ENCODE data around the gene PCDH1.

Gene PCDH1

DNA sequence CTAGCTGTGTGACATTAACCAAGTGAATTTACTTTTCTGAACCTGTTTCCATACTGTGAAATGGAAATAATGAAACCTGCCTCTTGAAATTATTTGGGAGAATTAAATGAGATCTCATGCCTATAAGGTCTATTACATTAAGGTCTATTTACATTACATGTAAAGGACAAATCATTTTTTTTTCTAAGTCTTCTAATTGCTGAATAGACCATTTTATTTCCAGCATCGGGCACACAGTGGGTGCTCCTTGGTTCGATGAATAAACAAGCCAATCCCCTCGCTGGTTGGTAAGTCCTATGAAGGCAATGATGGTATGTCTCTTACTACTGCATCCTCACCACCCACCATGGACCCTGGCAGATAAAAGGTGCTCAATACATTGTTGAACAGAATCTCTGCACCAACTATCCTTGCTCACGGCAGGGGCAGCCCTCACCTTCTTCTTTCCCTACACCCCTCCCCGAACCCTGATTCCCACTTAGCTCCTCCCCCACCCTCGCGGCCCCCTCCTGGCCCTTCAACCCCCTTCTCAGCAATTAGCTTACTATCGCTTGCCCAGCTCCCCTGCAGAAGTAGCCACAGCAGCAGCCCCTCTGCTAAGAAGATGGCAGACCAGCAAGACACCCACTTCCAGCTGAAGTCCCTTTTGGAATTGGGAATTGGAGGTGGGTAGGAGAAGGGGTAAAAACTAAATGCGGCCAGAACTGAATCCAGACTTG lies 3.0 kb downstream of the PCDH1 start:
- in situ Hi-C loops (cut with MboI; ENCODE audit: low sequenced_read_pairs): no loop called here

- in situ Hi-C loops (cut with MboI; ENCODE audit: low sequenced_read_pairs): no loop called here
Measured at GRCh38 chr5:141874262-141874964, 3.8 kb downstream of the PCDH1 start.

DNA sequence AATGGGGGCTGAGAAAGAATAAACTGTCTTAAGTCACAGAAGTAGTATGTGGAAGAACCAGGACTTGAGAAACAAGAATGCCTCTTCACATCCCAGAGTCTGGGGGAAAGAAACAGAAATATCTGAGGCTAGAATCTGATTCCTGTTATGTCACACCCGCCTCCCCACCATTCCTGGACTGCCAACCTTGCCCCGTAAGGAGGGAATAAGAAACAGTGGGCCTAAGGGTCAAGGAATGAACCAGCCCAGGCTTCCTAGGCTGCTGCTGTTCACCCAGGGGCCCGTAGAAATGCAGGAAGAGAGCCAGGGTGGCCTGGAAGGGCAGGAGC lies 4.3 kb downstream of the PCDH1 start:
- in situ Hi-C loops (cut with MboI; ENCODE audit: low sequenced_read_pairs): no loop called here

DNA sequence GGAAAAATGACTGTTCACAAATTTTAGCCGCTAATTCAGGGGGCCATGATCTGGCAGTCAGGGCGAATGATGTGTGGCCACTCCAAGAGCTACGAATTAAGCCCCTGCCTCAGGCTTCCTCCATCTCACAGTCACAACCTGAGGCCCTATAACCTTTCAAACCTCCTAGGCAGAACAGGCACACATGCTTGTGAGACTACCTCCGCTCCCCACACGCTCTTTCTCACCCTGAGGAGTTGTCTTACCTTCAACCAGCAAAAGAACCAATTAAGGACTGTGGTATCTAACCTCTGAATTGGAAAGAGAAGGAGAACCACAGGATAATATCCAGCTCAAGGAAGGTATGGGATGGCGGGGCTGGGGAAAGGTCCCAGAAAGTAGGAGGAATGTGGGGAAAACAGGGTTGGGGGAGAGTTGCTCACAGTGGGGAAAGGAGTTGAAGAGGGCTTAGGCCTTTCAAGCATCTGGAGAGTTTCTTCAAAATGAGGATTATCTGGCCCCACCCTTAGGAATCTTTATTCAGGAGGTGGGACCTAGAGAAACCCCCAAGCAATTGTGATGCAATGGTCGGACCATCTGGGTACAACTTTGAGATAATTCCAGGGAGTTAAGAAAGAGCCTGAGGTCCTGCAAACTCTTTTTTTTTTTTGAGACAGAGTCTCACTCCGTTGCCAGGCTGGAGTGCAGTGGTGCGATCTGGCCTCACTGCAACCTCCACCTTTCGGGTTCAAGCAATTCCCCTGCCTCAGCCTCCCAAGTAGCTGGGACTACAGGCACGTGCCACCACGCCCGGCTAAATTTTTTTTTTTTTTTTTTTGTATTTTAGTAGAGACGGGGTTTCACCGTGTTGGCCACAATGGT lies 5.5 kb downstream of the PCDH1 start:
- in situ Hi-C loops (cut with MboI; ENCODE audit: low sequenced_read_pairs): no loop called here

GRCh38 chr5:141871870-141872269 lies 6.3 kb downstream of the PCDH1 start:
- in situ Hi-C loops (cut with MboI; ENCODE audit: low sequenced_read_pairs): no loop called here

DNA sequence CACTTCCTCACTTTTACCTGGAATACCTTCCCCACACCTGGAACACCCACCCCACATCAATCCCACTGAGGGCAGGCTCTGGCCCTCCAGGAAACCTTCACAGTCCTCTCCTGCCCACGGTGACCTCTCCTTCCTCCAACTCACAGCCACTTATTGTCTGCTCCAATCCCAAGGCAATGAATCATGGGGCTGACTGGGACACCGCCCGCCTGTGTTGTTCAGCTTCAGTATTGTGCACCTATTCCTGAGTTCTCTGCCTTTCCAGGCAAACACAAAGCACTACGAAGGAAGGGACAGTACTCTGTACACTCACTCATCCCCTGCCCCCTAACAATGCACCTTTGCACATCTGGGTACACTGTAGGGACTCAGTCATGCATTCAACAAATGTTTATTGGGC lies 7.3 kb downstream of the PCDH1 start:
- in situ Hi-C loops (cut with MboI; ENCODE audit: low sequenced_read_pairs): no loop called here

DNA sequence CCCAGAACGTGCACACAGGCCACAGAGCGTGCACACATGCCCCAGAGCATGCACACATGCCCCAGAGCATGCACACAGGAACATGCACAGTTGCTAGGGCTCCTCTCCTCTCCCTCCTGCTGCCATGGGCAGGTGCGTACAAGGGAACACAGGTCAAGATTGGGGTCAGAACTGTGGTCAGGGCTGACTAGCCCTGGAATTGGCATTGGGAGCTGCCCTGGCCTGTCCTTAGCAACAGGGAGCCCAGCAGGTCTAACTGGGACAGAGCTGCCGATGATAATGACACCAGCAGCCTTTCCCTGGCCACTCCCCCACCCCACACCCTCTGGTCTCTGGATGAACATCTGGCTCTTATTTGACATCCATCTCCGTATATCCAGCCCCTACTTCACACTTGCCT lies 8.0 kb downstream of the PCDH1 start:
- in situ Hi-C loops (cut with MboI; ENCODE audit: low sequenced_read_pairs): no loop called here

- in situ Hi-C loops (cut with MboI; ENCODE audit: low sequenced_read_pairs): no loop called here
Measured at GRCh38 chr5:141869514-141869913, 8.7 kb downstream of the PCDH1 start.

DNA sequence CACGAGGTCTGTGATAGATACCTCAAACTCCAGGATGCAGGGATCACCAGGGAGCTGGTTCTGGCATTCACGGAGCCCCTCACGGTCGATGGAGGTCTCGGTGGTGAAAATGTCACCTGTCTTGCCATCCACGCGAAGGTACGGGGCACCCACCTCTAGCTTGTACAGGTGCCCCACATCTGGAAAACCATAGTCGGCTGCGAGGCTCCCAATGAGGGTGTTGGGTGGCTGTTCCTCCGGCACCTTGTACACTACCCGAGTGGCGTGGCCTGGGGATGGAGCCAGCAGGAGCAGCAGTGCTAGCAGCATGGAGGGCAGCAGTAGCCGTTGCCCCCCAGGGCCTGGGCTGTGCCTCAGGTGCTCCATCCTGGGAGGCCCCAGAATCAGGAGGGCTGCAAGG lies 9.2 kb downstream of the PCDH1 start:
- in situ Hi-C loops (cut with MboI; ENCODE audit: low sequenced_read_pairs): no loop called here

- in situ Hi-C loops (cut with MboI; ENCODE audit: low sequenced_read_pairs): no loop called here
Measured at GRCh38 chr5:141868541-141868940, 9.7 kb downstream of the PCDH1 start.

DNA sequence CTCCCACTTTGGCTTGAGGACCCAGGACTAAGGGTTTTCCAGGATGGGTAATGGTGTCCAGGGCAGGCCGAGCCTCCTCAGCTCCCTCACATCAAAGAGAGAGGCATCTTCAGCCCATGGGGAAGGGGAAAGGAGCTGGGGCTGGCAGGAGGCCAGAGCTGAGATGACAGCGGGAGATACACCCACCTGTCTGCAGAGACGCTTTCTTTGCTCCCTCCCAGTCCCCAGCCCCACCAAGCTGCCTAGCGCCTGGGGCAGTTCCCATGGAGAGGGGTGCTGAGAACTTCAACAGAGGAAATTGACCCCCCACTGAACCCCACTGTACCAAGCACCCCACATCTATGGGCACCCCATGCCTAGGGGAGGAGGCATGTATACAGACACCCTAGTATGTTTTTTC lies 10.6 kb downstream of the PCDH1 start:
- in situ Hi-C loops (cut with MboI; ENCODE audit: low sequenced_read_pairs): no loop called here

DNA sequence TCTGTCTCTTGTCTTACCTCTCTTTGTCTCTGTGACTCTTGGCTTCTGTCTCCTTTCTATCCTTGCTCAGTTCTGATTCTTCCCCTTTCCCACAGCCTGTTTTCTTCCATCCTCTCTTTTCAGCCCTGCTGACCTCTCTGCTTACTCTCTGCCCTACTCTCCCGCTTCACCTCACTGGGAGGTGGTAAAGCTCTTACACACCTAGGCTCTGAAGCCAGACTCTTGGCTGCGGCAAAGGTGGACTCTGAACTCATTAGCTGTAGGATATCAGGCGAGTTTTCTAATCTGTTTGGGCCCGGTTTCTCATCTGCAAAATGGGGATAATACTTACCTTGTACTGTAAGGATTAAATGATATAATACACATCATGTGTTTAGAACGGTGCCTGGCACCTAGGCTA lies 11.1 kb downstream of the PCDH1 start:
- in situ Hi-C loops (cut with MboI; ENCODE audit: low sequenced_read_pairs): no loop called here

- in situ Hi-C loops (cut with MboI; ENCODE audit: low sequenced_read_pairs): no loop called here
Measured at GRCh38 chr5:141866096-141866495, 12.1 kb downstream of the PCDH1 start.

DNA sequence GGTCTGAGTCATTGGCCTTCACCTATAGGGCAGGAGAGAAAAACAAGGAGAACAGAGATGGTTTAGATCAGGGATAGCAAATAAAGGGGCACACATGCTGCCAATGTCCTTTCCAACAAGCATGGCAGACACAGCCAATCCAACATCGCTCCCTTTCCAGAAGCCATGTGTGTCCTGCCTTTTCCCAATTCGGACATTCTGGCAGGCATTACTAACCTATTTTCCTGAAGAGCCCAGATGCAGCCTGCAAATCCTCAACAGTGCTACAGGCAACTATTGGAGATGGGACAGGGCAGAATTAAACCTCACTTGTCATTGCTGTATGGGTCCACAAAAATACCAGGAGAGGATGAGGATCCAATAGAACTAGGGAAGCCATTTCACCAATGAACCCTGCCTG lies 12.8 kb downstream of the PCDH1 start:
- in situ Hi-C loops (cut with MboI; ENCODE audit: low sequenced_read_pairs): no loop called here

DNA sequence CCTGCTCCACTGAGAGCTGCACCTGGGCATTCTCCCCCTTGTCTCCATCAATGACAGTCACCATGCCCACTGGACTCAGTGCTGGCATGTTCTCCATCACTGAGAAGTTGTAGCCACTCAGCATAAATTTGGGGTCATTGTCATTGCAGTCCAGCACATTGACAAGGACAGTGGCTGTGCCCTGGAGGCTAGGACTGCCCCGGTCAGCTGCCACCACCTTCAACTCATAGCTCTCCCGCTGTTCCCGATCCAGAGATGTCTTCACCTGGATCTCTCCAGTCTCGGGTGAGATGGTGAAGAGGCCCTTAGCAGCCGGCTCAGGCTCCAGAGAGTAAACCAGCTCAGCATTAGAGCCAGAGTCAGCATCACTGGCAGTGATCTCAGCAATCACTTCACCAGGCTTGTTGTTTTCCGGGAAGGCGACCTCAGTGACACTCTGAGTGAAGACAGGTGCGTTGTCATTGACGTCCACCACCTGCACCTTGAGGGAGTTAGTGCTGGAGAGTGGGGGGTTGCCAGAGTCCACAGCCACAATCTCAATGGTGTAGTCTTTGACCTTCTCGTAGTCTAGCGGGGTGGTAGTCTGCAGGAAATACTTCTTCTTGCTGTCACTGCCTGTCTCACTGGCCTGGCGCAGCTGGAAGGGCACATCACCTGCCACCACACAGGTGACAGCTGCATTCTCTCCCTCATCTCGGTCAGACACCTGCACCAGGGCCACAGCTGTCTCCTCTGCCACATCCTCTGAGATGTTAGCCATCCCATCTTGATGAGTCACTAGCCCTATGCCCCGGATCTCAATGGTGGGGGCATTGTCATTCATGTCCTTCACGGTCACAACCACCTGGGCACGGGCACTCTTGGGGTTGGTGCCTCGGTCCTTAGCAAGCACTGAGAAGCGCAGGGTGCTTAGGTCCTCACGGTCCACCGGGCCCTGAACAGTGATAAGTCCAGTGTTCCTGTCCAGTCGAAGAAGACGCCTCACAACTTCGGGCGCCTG lies 13.5 kb downstream of the PCDH1 start:
- in situ Hi-C loops (cut with MboI; ENCODE audit: low sequenced_read_pairs): no loop called here

DNA sequence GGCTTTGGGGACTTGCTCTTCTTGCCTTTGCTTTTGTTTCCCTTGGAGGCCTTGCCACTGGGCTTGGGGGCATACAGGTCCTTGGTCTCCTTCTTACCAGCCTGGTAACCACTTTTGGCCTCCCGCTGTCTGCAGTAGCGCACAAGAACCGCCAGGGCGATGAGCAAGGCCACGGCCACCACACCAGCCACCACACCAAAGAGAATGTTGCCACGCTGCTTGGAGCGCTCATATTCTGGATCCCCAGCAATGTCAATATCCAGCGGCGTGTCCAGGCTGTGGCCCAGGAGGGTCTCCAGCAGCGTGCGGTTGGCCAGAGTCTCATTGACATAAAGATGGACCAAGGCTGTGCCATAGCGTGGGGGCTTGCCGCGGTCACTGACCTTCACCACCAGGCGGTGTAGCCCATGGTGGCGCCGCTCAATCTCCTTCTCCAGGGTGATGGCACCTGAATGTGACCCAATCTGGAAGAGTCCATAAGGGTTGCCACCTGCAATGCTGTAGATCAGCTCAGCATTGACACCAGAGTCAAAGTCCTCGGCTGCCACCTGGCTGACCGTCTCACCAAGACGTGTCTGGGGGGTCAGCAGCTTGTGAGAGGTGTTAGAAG lies 14.5 kb downstream of the PCDH1 start:
- in situ Hi-C loops (cut with MboI; ENCODE audit: low sequenced_read_pairs): no loop called here

DNA sequence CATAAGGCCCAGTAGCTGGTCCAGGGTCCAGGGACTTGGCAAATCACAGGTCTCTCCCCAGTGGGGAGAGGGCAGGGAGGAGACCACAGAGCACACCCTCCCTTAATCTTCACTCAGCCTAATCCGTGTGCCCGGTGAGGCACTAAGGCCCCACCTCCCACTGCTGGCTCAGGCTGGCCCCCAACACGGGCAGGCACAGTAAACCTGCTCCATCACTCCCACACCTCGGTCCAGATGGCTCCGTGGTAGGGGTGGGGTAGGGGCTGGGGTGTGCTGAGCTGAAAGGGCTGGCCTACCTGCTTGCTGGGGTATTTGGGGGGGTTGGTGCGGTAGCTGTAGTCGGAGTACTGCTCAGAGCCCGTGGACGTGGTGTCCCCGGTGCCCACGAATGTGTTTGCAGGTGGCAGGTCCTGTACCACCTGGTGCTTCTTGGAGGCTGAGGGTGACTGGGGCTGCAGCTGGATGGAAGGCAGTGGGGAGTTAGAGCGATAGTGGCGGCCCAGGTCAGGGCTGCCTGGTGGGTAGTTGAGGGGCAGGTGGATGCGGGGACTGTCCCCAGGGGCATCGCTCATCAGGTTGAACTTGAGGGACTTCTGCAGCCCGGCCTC lies 15.2 kb downstream of the PCDH1 start:
- in situ Hi-C loops (cut with MboI; ENCODE audit: low sequenced_read_pairs): no loop called here

DNA sequence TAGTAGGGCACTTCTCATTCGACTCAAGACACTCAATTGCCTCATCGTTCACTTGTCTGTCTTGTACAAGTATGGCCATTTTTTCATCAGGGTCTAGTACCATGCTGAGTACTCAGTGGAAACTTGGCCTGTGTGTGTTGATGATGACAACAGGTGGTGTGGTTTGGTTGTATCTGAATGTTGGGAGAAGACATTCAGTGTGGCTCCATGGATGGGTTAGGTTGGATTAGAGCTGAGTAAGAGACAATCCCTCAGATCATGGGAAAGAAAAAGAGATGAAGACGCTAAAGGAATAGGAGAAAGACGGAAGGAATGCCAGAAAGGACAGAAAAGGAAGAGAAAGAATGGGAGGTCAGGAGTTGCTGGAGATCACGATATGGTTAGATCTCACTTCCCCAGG lies 17.0 kb downstream of the PCDH1 start:
- in situ Hi-C loops (cut with MboI; ENCODE audit: low sequenced_read_pairs): no loop called here

DNA sequence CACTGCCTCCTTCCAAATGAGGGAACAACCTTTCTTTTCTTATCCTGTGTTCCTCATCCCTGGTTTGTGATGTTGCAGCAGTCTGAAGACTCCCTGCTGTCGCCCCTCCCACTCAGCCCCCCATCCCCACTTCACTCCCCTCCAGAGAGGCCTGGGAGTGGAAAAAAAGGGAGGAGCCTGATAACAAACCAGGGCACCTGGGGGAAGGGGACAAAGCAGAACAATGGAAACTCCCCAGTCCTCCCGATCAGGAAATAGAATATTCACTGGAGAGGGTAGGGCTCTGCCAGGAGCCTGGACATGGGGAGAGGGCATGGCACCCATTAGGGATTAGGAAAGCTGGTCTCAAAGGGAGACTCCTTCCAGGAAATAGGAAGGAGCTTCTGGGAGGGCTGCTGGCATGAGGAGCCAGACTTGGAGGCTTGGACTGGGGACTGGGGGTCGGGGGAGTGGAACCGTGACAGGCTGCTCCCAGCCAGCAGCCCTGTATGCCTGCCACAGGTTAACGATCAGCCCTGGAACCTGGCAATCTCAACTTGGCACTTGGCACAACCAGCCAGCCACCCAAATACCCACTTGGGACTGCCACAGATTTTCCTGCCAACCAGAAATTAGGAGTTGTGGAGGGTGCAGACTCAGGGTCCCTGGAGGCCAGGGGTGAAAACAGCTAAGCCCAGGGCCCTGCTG lies 20.0 kb downstream of the PCDH1 start:
- in situ Hi-C loops (cut with MboI; ENCODE audit: low sequenced_read_pairs): no loop called here

Data from HL-60/S4 (cell line).